RWPE2 (cell line): Measurements from ENCODE around the gene CHURC1.

Source experiments
- ATAC-seq: fragments of 200-7000 bp; cut with Tn5 transposase; 3 replicates; pipeline ENCODE4 v1.9.1; 2021; ENCODE audit warnings: low read depth
- DNase-seq: peaks from one replicate; pipeline ENCODE4 v3.0.0-alpha.2; 2020; ENCODE audit warnings: low spot score
- H3K27ac ChIP-seq: fragments of 450-650 bp; 2 replicates; pipeline ENCODE4 v1.5.1; 2017; ENCODE audit warnings: mild to moderate bottlenecking; ENCODE audit not compliant: poor library complexity, severe bottlenecking
- H3K27me3 ChIP-seq: fragments of 250-450 bp; sonication (Bioruptor Pico); 2 replicates; pipeline ENCODE4 v1.5.1; 2021; ENCODE audit warnings: mild to moderate bottlenecking, moderate library complexity; ENCODE audit not compliant: insufficient read depth, poor library complexity, severe bottlenecking
- H3K36me3 ChIP-seq: fragments of 250-450 bp; sonication (Bioruptor Pico); 2 replicates; pipeline ENCODE4 v1.5.1; 2020; ENCODE audit warnings: low read depth, mild to moderate bottlenecking, moderate library complexity
- H3K4me1 ChIP-seq: fragments of 250-450 bp; sonication (Bioruptor Pico); 2 replicates; pipeline ENCODE4 v1.5.1; 2021; ENCODE audit warnings: mild to moderate bottlenecking, moderate library complexity; ENCODE audit not compliant: insufficient read depth, poor library complexity, severe bottlenecking
- H3K4me3 ChIP-seq: fragments of 250-450 bp; sonication (Bioruptor Pico); 2 replicates; pipeline ENCODE4 v1.5.1; 2021; ENCODE audit warnings: mild to moderate bottlenecking, moderate library complexity; ENCODE audit not compliant: severe bottlenecking
- H3K9me3 ChIP-seq: fragments of 250-450 bp; sonication (Bioruptor Pico); 2 replicates; pipeline ENCODE4 v1.5.1; 2021; ENCODE audit warnings: mild to moderate bottlenecking, moderate library complexity; ENCODE audit not compliant: severe bottlenecking
- CTCF ChIP-seq: fragments of 450-650 bp; IDR thresholded peaks from one replicate; pipeline ENCODE4 v1.5.1; 2017; ENCODE audit warnings: mild to moderate bottlenecking, moderate library complexity; ENCODE audit not compliant: poor library complexity, severe bottlenecking

CHURC1 gene

GRCh38 chr14:64930085-64930843, 16.0 kb downstream of the CHURC1 start:
- DNase-seq = no peak
- TF ChIP-seq CTCF = no peak
- Histone ChIP-seq H3K36me3 (peaks cover 92% of the 10 kb centered on the region), H3K9me3 (no peaks in the 10 kb centered on the region), H3K4me3 (no peak overlapping the region), H3K27ac (no peak overlapping the region), H3K4me1 (no peaks in the 10 kb centered on the region), H3K27me3 (no peaks in the 10 kb centered on the region)
- ATAC-seq = no peak

- no peaks in the 10 kb centered on the region for H3K4me1 ChIP-seq
- H3K9me3 ChIP-seq = no peaks in the 10 kb centered on the region
- no peak for DNase-seq
- no peak for ATAC-seq
- TF ChIP-seq CTCF = no peak
- no peak overlapping the region for H3K27ac ChIP-seq
- H3K4me3 ChIP-seq = no peak overlapping the region
- H3K27me3 ChIP-seq = no peaks in the 10 kb centered on the region
- peaks cover 87% of the 10 kb centered on the region for H3K36me3 ChIP-seq
Observed at GRCh38 chr14:64931123-64931522, 16.9 kb downstream of the CHURC1 start.

GRCh38 chr14:64932231-64932630, 18.0 kb downstream of the CHURC1 start:
- TF ChIP-seq CTCF = no peak
- peaks cover 76% of the 10 kb centered on the region for H3K36me3 ChIP-seq
- H3K9me3 ChIP-seq = no peaks in the 10 kb centered on the region
- no peak for ATAC-seq
- no peaks in the 10 kb centered on the region for H3K27me3 ChIP-seq
- no peak for DNase-seq
- H3K27ac ChIP-seq = no peak overlapping the region
- H3K4me3 ChIP-seq = no peak overlapping the region
- no peaks in the 10 kb centered on the region for H3K4me1 ChIP-seq

- Histone ChIP-seq H3K36me3 (peaks cover 56% of the 10 kb centered on the region), H3K27me3 (no peaks in the 10 kb centered on the region), H3K27ac (no peak overlapping the region), H3K4me1 (no peaks in the 10 kb centered on the region), H3K9me3 (no peaks in the 10 kb centered on the region), H3K4me3 (no peak overlapping the region)
- no peak for TF ChIP-seq CTCF
- ATAC-seq (no peak), DNase-seq (no peak)
Observed at GRCh38 chr14:64934338-64934929, 20.2 kb downstream of the CHURC1 start.

GRCh38 chr14:64935508-64935907, 21.3 kb downstream of the CHURC1 start:
- H3K9me3 ChIP-seq = no peaks in the 10 kb centered on the region
- TF ChIP-seq CTCF = no peak
- H3K4me1 ChIP-seq = no peaks in the 10 kb centered on the region
- no peak for DNase-seq
- peaks cover 47% of the 10 kb centered on the region for H3K36me3 ChIP-seq
- no peak for ATAC-seq
- H3K27me3 ChIP-seq = no peaks in the 10 kb centered on the region
- H3K27ac ChIP-seq = no peak overlapping the region
- H3K4me3 ChIP-seq = no peak overlapping the region
